Panc1 (cell line): Measurements from ENCODE around the gene ZNF407.

ENCODE experiments used
- REST ChIP-seq, 2 experiments: IDR thresholded peaks; 2 replicates each; pipeline ENCODE4 v1.6.1; 2011 to 2012; ENCODE audit warnings: low read depth in 2 of 2, control low read depth in 1 of 2, low read length in 1 of 2, mild to moderate bottlenecking in 1 of 2, moderate library complexity in 1 of 2; ENCODE audit not compliant: insufficient read depth in 1 of 2
- TF ChIP-seq, protein P1 (sequence below): fragments of 450-650 bp; IDR thresholded peaks from 2 replicates; pipeline ENCODE4 v1.5.1; 2017; ENCODE audit warnings: mild to moderate bottlenecking

- TF ChIP-seq, protein P1, sequence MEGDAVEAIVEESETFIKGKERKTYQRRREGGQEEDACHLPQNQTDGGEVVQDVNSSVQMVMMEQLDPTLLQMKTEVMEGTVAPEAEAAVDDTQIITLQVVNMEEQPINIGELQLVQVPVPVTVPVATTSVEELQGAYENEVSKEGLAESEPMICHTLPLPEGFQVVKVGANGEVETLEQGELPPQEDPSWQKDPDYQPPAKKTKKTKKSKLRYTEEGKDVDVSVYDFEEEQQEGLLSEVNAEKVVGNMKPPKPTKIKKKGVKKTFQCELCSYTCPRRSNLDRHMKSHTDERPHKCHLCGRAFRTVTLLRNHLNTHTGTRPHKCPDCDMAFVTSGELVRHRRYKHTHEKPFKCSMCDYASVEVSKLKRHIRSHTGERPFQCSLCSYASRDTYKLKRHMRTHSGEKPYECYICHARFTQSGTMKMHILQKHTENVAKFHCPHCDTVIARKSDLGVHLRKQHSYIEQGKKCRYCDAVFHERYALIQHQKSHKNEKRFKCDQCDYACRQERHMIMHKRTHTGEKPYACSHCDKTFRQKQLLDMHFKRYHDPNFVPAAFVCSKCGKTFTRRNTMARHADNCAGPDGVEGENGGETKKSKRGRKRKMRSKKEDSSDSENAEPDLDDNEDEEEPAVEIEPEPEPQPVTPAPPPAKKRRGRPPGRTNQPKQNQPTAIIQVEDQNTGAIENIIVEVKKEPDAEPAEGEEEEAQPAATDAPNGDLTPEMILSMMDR: no peak
- no peak for TF ChIP-seq REST (IDR thresholded peaks at IDR 0.05; ENCODE audit: insufficient read depth in 1 of 2, low read depth in 2 of 2, low read length in 1 of 2)
Observed at GRCh38 chr18:75048776-75049454, 451.2 kb downstream of the ZNF407 start.
